IPS-20b (cell line): Measurements from ENCODE around the gene GNAS-AS1.
"Not testable (repeated sequence)": the region's sequence is repeated elsewhere in the genome, so short reads cannot be mapped to it uniquely, and the experiment has no call there.

Source experiments
- H3K27ac ChIP-seq: one replicate; pipeline ENCODE4 v1.5.1; 2013; ENCODE audit warnings: low read length
- H3K27me3 ChIP-seq: 2 replicates; pipeline ENCODE4 v1.6.1; 2013; ENCODE audit warnings: mild to moderate bottlenecking, low read length, inconsistent platforms; ENCODE audit not compliant: insufficient read depth
- H3K36me3 ChIP-seq: 2 replicates; pipeline ENCODE4 v1.6.1; 2013; ENCODE audit warnings: low read depth, mild to moderate bottlenecking, inconsistent platforms, low read length, moderate library complexity; ENCODE audit not compliant: insufficient read depth
- H3K4me1 ChIP-seq: 2 replicates; pipeline ENCODE4 v1.6.1; 2013; ENCODE audit warnings: mild to moderate bottlenecking, control low read depth, inconsistent platforms, low read length, moderate library complexity; ENCODE audit not compliant: insufficient read depth
- H3K4me3 ChIP-seq: 2 replicates; pipeline ENCODE4 v1.5.1; 2013; ENCODE audit warnings: mild to moderate bottlenecking, low read length, inconsistent platforms
- H3K9ac ChIP-seq: 2 replicates; pipeline ENCODE4 v1.6.1; 2013; ENCODE audit warnings: low read depth, mild to moderate bottlenecking, inconsistent platforms, low read length, moderate library complexity
- H3K9me3 ChIP-seq: 2 replicates; pipeline ENCODE4 v1.6.1; 2013; ENCODE audit warnings: mild to moderate bottlenecking, low read depth, low read length, inconsistent platforms; ENCODE audit not compliant: insufficient read depth

Gene GNAS-AS1

DNA sequence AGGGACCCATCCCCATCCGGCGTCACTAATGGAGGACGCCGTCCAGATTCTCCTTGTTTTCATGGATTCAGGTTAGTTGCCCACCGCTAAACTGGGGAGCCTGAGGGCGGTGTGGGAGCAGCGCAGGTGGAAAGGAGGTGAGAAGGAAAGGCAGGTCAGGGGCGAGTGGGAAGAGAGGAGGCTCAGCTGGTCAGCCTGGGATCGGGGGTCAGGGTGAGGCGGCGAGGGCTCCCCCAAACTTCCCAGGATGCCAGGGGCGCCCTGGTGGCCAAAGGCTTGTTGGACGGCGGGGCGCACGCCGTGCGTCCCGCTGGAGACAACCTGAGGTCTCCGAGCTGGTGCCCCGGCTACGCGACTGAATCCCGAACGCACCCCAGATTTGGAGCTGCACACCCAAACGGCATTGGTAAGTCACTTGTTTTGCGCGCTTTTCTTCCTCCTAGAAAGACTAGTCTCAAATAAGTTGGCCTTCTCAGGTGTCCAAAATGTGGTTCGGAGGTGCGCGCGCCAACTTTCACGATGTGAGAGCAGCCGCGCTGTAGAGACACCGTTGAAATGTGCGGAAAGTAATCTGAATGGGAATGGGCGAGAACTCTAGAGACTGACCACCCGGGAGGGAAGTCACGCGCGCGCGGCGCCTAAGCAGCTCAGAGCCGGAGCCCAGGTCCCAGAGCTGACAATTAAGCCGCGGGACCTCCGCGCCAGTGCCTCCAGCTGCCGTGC is 9.7 kb downstream of the GNAS-AS1 start:
- peaks cover 46% of the 10 kb centered on the region for H3K27me3 ChIP-seq
- H3K9ac ChIP-seq, result peak overlapping the region; percentile 94; the same call in 1 of the 2 replicates
- no peaks in the 10 kb centered on the region for H3K9me3 ChIP-seq
- H3K36me3 ChIP-seq, result no peaks in the 10 kb centered on the region
- H3K4me1 ChIP-seq, result peaks cover 34% of the 10 kb centered on the region
- H3K27ac ChIP-seq, result no peak overlapping the region
- H3K4me3 ChIP-seq, result peak overlapping the region; percentile 82

- H3K9ac ChIP-seq, result peak overlapping the region; percentile 94; the same call in 1 of the 2 replicates
- peaks cover 46% of the 10 kb centered on the region for H3K27me3 ChIP-seq
- H3K4me3 ChIP-seq, result peak overlapping the region; percentile 82
- peaks cover 26% of the 10 kb centered on the region for H3K4me1 ChIP-seq
- no peaks in the 10 kb centered on the region for H3K36me3 ChIP-seq
- H3K27ac ChIP-seq, result no peak overlapping the region
- H3K9me3 ChIP-seq, result no peaks in the 10 kb centered on the region
These were observed 10.5 kb downstream of the GNAS-AS1 start for GRCh38 chr20:58839991-58840747.

GRCh38 chr20:58839474-58839874 is 11.2 kb downstream of the GNAS-AS1 start:
- Histone ChIP-seq H3K36me3 (no peaks in the 10 kb centered on the region), H3K27me3 (peaks cover 46% of the 10 kb centered on the region), H3K27ac (no peak overlapping the region), H3K4me3 (peak overlapping the region; percentile 82), H3K9ac (peak overlapping the region; percentile 94; the same call in 1 of the 2 replicates), H3K9me3 (no peaks in the 10 kb centered on the region), H3K4me1 (peaks cover 19% of the 10 kb centered on the region)

DNA sequence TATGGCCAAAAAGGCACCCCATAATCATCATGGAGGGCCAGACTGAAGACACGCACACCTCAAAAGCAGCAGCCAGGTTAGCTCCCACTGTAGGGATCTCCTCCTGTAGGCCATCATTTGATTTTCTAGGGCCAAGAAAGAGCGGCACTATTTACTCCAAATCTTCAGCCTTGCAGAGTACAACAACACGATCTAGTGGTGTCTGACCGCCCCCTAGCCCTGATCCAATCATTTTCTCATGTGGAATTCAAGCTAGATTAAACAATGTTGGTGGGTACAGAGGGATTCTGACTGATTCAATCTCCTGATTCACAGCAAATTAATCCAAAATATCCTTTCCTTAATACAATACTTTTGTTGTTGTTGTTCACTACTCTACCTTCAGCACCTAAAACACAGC is 12.5 kb downstream of the GNAS-AS1 start:
- Histone ChIP-seq H3K36me3 (no peaks in the 10 kb centered on the region), H3K4me3 (no peak overlapping the region), H3K4me1 (peaks cover 8% of the 10 kb centered on the region; the same call in 1 of the 2 replicates), H3K9me3 (no peaks in the 10 kb centered on the region), H3K27me3 (peaks cover 46% of the 10 kb centered on the region), H3K9ac (no peak overlapping the region), H3K27ac (no peak overlapping the region)

DNA sequence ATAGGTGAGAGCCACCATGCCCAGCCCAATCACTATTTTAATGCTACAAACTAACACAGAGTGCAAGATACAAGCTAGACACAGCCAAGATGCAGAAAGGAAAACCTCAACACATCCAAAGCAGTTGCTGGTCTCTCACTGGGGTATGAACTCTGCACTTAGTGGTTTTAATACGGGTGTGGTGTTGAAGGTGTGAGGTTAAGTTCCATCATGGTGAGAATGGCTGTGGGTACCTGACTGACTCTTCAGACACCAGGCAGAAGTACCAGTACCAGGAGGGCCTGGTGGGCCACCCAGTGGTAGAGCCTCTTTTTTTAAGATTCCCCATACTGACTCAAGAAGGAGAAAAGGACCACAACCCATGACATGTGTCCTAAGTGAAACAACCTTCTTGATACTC is 13.0 kb downstream of the GNAS-AS1 start:
- H3K4me3 ChIP-seq, result no peak overlapping the region
- no peak overlapping the region for H3K27ac ChIP-seq
- H3K36me3 ChIP-seq, result no peaks in the 10 kb centered on the region
- no peaks in the 10 kb centered on the region for H3K9me3 ChIP-seq
- H3K4me1 ChIP-seq, result peaks cover 7% of the 10 kb centered on the region; the same call in 1 of the 2 replicates
- no peak overlapping the region for H3K9ac ChIP-seq
- peaks cover 41% of the 10 kb centered on the region for H3K27me3 ChIP-seq

DNA sequence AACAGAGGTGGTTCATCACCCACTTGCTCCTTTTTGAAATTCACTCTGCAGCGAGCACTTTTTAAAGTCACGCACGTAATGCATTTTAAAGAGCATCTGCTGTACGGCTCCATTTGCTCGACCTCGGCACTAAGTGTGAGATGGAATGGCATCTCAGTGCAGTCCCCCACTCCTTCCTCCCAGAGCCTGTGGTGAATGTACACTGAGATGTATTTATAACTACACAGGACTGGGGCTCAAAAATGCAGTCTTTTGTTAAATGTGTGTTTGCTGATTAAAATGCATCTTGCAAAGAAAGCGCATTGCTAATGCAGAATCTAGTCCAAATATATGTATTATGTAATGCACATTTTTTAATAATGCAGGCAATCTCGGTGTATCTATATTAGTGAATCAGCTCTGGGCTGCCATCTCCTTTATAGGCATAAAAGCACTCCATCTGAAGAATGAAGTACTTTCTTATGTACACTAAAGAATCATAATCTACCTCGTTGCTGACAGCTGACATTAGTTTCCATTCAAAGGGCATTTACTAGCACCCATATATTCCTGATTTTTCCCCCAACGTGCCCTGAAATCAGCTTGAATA is 14.0 kb downstream of the GNAS-AS1 start:
- no peak overlapping the region for H3K27ac ChIP-seq
- H3K9ac ChIP-seq, result no peak overlapping the region
- H3K27me3 ChIP-seq, result peaks cover 31% of the 10 kb centered on the region
- H3K4me3 ChIP-seq, result no peak overlapping the region
- no peaks in the 10 kb centered on the region for H3K36me3 ChIP-seq
- H3K9me3 ChIP-seq, result no peaks in the 10 kb centered on the region
- H3K4me1 ChIP-seq, result peaks cover 3% of the 10 kb centered on the region; the same call in 1 of the 2 replicates

GRCh38 chr20:58835231-58835630 is 15.5 kb downstream of the GNAS-AS1 start:
- H3K4me1 ChIP-seq, result peaks cover 3% of the 10 kb centered on the region; the same call in 1 of the 2 replicates
- H3K9ac ChIP-seq, result no peak overlapping the region
- no peak overlapping the region for H3K4me3 ChIP-seq
- no peaks in the 10 kb centered on the region for H3K9me3 ChIP-seq
- H3K27ac ChIP-seq, result no peak overlapping the region
- no peaks in the 10 kb centered on the region for H3K36me3 ChIP-seq
- peaks cover 16% of the 10 kb centered on the region for H3K27me3 ChIP-seq

- Histone ChIP-seq H3K9ac (no peak overlapping the region), H3K4me3 (no peak overlapping the region), H3K36me3 (no peaks in the 10 kb centered on the region), H3K27me3 (peaks cover 3% of the 10 kb centered on the region; the same call in 1 of the 2 replicates), H3K9me3 (no peaks in the 10 kb centered on the region), H3K27ac (no peak overlapping the region), H3K4me1 (no peaks in the 10 kb centered on the region)
These were observed 16.8 kb downstream of the GNAS-AS1 start for GRCh38 chr20:58833921-58834320.

- Histone ChIP-seq H3K4me1 (no peaks in the 10 kb centered on the region), H3K27me3 (no peaks in the 10 kb centered on the region), H3K4me3 (no peak overlapping the region), H3K9ac (no peak overlapping the region), H3K36me3 (no peaks in the 10 kb centered on the region), H3K9me3 (no peaks in the 10 kb centered on the region), H3K27ac (no peak overlapping the region)
These were observed 18.2 kb downstream of the GNAS-AS1 start for GRCh38 chr20:58832457-58832856.

DNA sequence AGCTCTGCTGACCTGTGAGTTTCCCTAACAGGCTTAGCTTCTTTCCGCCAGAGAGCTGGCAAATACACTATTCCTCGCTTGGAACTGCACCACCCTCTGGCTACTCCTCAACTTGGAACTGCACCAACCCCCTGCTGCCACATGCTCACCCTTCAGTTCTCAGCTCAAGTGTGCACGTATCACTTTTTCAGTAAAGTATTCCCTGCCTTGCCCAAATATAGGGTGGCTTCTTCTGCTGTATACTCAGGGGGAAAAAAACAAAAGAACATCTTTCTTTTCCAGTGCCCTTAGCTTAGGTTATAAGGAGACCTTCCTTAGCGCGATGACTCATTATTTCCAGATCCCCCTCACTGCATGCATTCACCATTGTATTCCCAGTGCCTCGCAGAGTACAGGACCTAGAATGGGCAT is 21.2 kb downstream of the GNAS-AS1 start:
- Histone ChIP-seq H3K9me3 (no peaks in the 10 kb centered on the region), H3K27me3 (no peaks in the 10 kb centered on the region), H3K4me3 (no peak overlapping the region), H3K4me1 (no peaks in the 10 kb centered on the region), H3K36me3 (no peaks in the 10 kb centered on the region), H3K27ac (no peak overlapping the region), H3K9ac (no peak overlapping the region)

DNA sequence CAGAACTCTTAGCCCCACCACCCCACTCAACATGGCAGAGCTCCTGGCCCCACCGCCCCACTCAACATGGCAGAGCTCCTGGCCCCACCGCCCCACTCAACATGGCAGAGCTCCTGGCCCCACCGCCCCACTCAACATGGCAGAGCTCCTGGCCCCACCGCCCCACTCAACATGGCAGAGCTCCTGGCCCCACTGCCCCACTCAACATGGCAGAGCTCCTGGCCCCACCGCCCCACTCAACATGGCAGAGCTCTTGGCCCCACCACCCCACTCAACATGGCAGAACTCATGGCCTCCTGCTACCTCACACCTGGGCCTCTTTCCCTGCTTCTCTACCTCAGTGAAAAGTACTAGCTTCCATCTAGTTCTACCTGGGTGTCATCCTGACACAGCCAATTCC is 21.9 kb downstream of the GNAS-AS1 start:
- H3K4me3 ChIP-seq, H3K4me1 ChIP-seq, H3K9ac ChIP-seq, H3K36me3 ChIP-seq, H3K27ac ChIP-seq, H3K27me3 ChIP-seq, H3K9me3 ChIP-seq: not testable (repeated sequence)
